ENCODE data around the gene CARS2. TPM values are rescaled to one million over a fixed set of nuclear protein-coding genes. Genes with fewer than 3 reads are reported as not detected.
A peak's percentile ranks its signal among the peaks of the same experiment; 100 is the strongest.

Gene CARS2
- total RNA-seq, 1 donor from 2014 or later, result 73.6 TPM

GRCh38 chr13:110712849-110713641 is 7.1 kb upstream of the CARS2 start:
- TF ChIP-seq CTCF (IDR thresholded peaks at IDR 0.05; ENCODE audit: insufficient read depth, low read length, poor library complexity, severe bottlenecking), result no peak
- Histone ChIP-seq H3K27me3 (ENCODE audit: control insufficient read depth, insufficient read depth, low read length) (no peaks in the 10 kb centered on the region), H3K4me3 (ENCODE audit: low read depth, low read length) (peak overlapping the region; percentile 94), H3K36me3 (ENCODE audit: control insufficient read depth, insufficient read depth, low read length) (no peaks in the 10 kb centered on the region)
- DNase-seq (ENCODE audit: low read depth), result peak; percentile 98

GRCh38 chr13:110712081-110712848 is 6.3 kb upstream of the CARS2 start:
- H3K27me3 ChIP-seq (ENCODE audit: control insufficient read depth, insufficient read depth, low read length), result no peaks in the 10 kb centered on the region
- peak overlapping the region; percentile 84 for H3K4me3 ChIP-seq (ENCODE audit: low read depth, low read length)
- TF ChIP-seq CTCF (IDR thresholded peaks at IDR 0.05; ENCODE audit: insufficient read depth, low read length, poor library complexity, severe bottlenecking), result no peak
- DNase-seq (ENCODE audit: low read depth), result no peak
- no peaks in the 10 kb centered on the region for H3K36me3 ChIP-seq (ENCODE audit: control insufficient read depth, insufficient read depth, low read length)

- Histone ChIP-seq H3K36me3 (ENCODE audit: control insufficient read depth, insufficient read depth, low read length) (peaks cover 1% of the 10 kb centered on the region), H3K27me3 (ENCODE audit: control insufficient read depth, insufficient read depth, low read length) (no peaks in the 10 kb centered on the region), H3K4me3 (ENCODE audit: low read depth, low read length) (peak overlapping the region; percentile 78)
- DNase-seq (ENCODE audit: low read depth), result no peak
- TF ChIP-seq CTCF (IDR thresholded peaks at IDR 0.05; ENCODE audit: insufficient read depth, low read length, poor library complexity, severe bottlenecking), result no peak
Observed at GRCh38 chr13:110706570-110707372, 855 bp upstream of the CARS2 start.

GRCh38 chr13:110705356-110705825 is 525 bp downstream of the CARS2 start:
- DNase-seq (ENCODE audit: low read depth), result no peak
- Histone ChIP-seq H3K36me3 (ENCODE audit: control insufficient read depth, insufficient read depth, low read length) (peaks cover 2% of the 10 kb centered on the region), H3K27me3 (ENCODE audit: control insufficient read depth, insufficient read depth, low read length) (no peaks in the 10 kb centered on the region), H3K4me3 (ENCODE audit: low read depth, low read length) (peak overlapping the region; percentile 78)
- no peak for TF ChIP-seq CTCF (IDR thresholded peaks at IDR 0.05; ENCODE audit: insufficient read depth, low read length, poor library complexity, severe bottlenecking)

GRCh38 chr13:110702591-110703526 is 3.1 kb downstream of the CARS2 start:
- DNase-seq (ENCODE audit: low read depth), result no peak
- Histone ChIP-seq H3K4me3 (ENCODE audit: low read depth, low read length) (no peak overlapping the region), H3K27me3 (ENCODE audit: control insufficient read depth, insufficient read depth, low read length) (no peaks in the 10 kb centered on the region), H3K36me3 (ENCODE audit: control insufficient read depth, insufficient read depth, low read length) (peaks cover 2% of the 10 kb centered on the region)
- TF ChIP-seq CTCF (IDR thresholded peaks at IDR 0.05; ENCODE audit: insufficient read depth, low read length, poor library complexity, severe bottlenecking), result no peak

Measured in kidney epithelial cell (primary cell).